Adrenal gland (tissue), 12 donors: Measurements from ENCODE around the gene IQSEC3. TPM values are rescaled to one million over a fixed set of nuclear protein-coding genes. Genes with fewer than 3 reads are reported as not detected.
A peak's percentile ranks its signal among the peaks of the same experiment; 100 is the strongest.

Source experiments
- DNase-seq, 7 donors: peaks; one replicate each; pipeline ENCODE4 v3.0.0-alpha.2; 2019 to 2020
- H3K27ac ChIP-seq, 5 donors: fragments of 200-600 bp; sonication (generic) in 4 of 5; 1 replicate in 3 of 5; 2 replicates in 2 of 5; pipeline versions ENCODE4 v1.5.1 to v1.8.0; 2016 to 2020; ENCODE audit warnings: mild to moderate bottlenecking in 1 of 5
- H3K27me3 ChIP-seq: fragments of 200-600 bp; 2 replicates; pipeline ENCODE4 v1.8.0; 2021
- H3K36me3 ChIP-seq, 2 donors: fragments of 200-600 bp; replicated peaks in 1 of 2; 1 replicate in 1 of 2; 2 replicates in 1 of 2; pipeline versions ENCODE4 v1.5.1 to v1.8.0; 2018 to 2022
- H3K4me1 ChIP-seq, 2 donors: fragments of 200-600 bp; replicated peaks in 1 of 2; 1 replicate in 1 of 2; 2 replicates in 1 of 2; pipeline versions ENCODE4 v1.5.1 to v1.8.0; 2018 to 2021
- H3K4me3 ChIP-seq, 4 donors: fragments of 200-600 bp; sonication (generic) in 3 of 4; one replicate each; pipeline ENCODE4 v1.5.1; 2016 to 2018
- H3K9me3 ChIP-seq, 3 donors: fragments of 200-600 bp; sonication (generic) in 1 of 3; replicated peaks in 1 of 3; 1 replicate in 2 of 3; 2 replicates in 1 of 3; pipeline versions ENCODE4 v1.5.1 to v1.8.0; 2016 to 2021
- CTCF ChIP-seq, 6 experiments: fragments of 450-650 bp in 4 of 6; fragments of 200-600 bp in 2 of 6; sonication (generic) in 1 of 6; IDR thresholded peaks; 1 replicate in 5 of 6; 2 replicates in 1 of 6; pipeline versions ENCODE4 v1.5.1 to v1.8.0; 2016 to 2021; ENCODE audit warnings: antibody characterized with exemption in 6 of 6, mild to moderate bottlenecking in 2 of 6, moderate library complexity in 1 of 6
- POLR2A ChIP-seq, 2 donors: fragments of 450-650 bp; IDR thresholded peaks; one replicate each; pipeline ENCODE4 v1.6.1; 2017; ENCODE audit warnings: antibody characterized with exemption in 2 of 2, mild to moderate bottlenecking in 2 of 2, moderate library complexity in 1 of 2
- WGBS, 4 donors: extraction: QIAGEN DNeasy Blood & Tissue Kit in 2 of 4; methylation state at CpG; one replicate each; pipeline versions ENCODE4 v1.1.5 to v1.1.7; 2013 to 2017; 5-methylcytosine and 5-hydroxymethylcytosine counted together
- intact Hi-C, 2 donors: fragments of 100-400 bp; cut with DNase I; formaldehyde crosslinking; loops; one replicate each; pipeline versions ENCODE4 v1.14.1 to v1.15.0; 2022 to 2023
- polyA plus RNA-seq, 3 donors: library from polyadenylated mRNA; stranded (reverse); fragments of 200-250 nt in 2 of 3; fragments of 350-450 nt in 1 of 3; fragmentation: Illumina TruSeq in 1 of 3; extraction: RNeasy Lipid Tissue Mini Kit (QIAGEN cat#74804) in 1 of 3; gene quantifications; one replicate each; pipeline ENCODE4 v1.2.3, GENCODE V29; 2013 to 2014
- total RNA-seq, 9 donors: library from RNA; depleted of rRNA in 4 of 9; stranded (reverse); fragments of >200 nt in 4 of 9; fragments of 120-200 nt in 1 of 9; fragmentation: NEBNext Ultra II Directional in 1 of 9; extraction: Animal tissue kit (Norgen Biotek cat#: 25700) in 1 of 9; gene quantifications; one replicate each; pipeline versions ENCODE4 v1.1.0 to v1.2.4, GENCODE V29; 2013 to 2023
- donor health status: healthy with polysubstance abuse.
- donor health status: Bipolar disorder and iron deficiency.
- donor health status: DM: yes; HTN: yes; CAD: no.
- donor health status: DM: no; HTN: no; CAD: no.
- donor health status: DM: no; HTN: no; CAD: no.
- donor health status: DM: yes; HTN: yes; CAD: no.

Gene IQSEC3
- total and polyA plus RNA-seq, 12 donors = 0.13 to 6.3 (median 1.00) TPM

GRCh38 chr12:209851-210250 is 143.3 kb downstream of the IQSEC3 start:
- DNase-seq = no peak
- Histone ChIP-seq H3K27ac (no peak overlapping the region), H3K4me1 (no peaks in the 10 kb centered on the region), H3K4me3 (no peak overlapping the region), H3K27me3 (peaks cover 8% of the 10 kb centered on the region), H3K9me3 (no peaks in the 10 kb centered on the region), H3K36me3 (no peaks in the 10 kb centered on the region)
- intact Hi-C loops = no loop called here
- TF ChIP-seq POLR2A (IDR thresholded peaks at IDR 0.05) (no peak), CTCF (IDR thresholded peaks at IDR 0.05) (no peak)
- 89 to 97% (median 92%) methylated on average over 12 of the region's 12 CpGs for WGBS, 4 donors

- Histone ChIP-seq H3K27ac (no peak overlapping the region), H3K36me3 (no peaks in the 10 kb centered on the region), H3K27me3 (peaks cover 8% of the 10 kb centered on the region), H3K4me3 (no peak overlapping the region), H3K9me3 (no peaks in the 10 kb centered on the region), H3K4me1 (no peaks in the 10 kb centered on the region)
- intact Hi-C loops = no loop called here
- no peak for DNase-seq
- TF ChIP-seq POLR2A (IDR thresholded peaks at IDR 0.05) = no peak
- no peak for TF ChIP-seq CTCF (IDR thresholded peaks at IDR 0.05)
- 74 to 77% (median 76%) methylated on average over 14 to 16 of the region's 16 CpGs for WGBS, 4 donors
These were observed 143.9 kb downstream of the IQSEC3 start for GRCh38 chr12:210277-211141.

- WGBS, 4 donors = 86 to 91% (median 87%) methylated on average over 3 of the region's 3 CpGs
- TF ChIP-seq CTCF (IDR thresholded peaks at IDR 0.05) = no peak
- Histone ChIP-seq H3K27me3 (peaks cover 8% of the 10 kb centered on the region), H3K27ac (no peak overlapping the region), H3K9me3 (no peaks in the 10 kb centered on the region), H3K4me1 (no peaks in the 10 kb centered on the region), H3K36me3 (no peaks in the 10 kb centered on the region), H3K4me3 (no peak overlapping the region)
- DNase-seq = no peak
- intact Hi-C loops = no loop called here
These were observed 144.5 kb downstream of the IQSEC3 start for GRCh38 chr12:211142-211465.

- DNase-seq = no peak
- no peaks in the 10 kb centered on the region for H3K4me1 ChIP-seq
- peak overlapping the region in 1 of 5 donors; percentile 52 for H3K27ac ChIP-seq
- no peak overlapping the region for H3K4me3 ChIP-seq
- WGBS, 4 donors = 81 to 86% (median 84%) methylated on average over 16 of the region's 16 CpGs
- intact Hi-C loops = no loop called here
- no peaks in the 10 kb centered on the region for H3K36me3 ChIP-seq
- no peaks in the 10 kb centered on the region for H3K9me3 ChIP-seq
- peaks cover under 1% of the 10 kb centered on the region for H3K27me3 ChIP-seq
- no peak for TF ChIP-seq POLR2A (IDR thresholded peaks at IDR 0.05)
- no peak for TF ChIP-seq CTCF (IDR thresholded peaks at IDR 0.05)
These were observed 145.3 kb downstream of the IQSEC3 start for GRCh38 chr12:211639-212414.
